OCI-LY7 (cell line): ENCODE data around the gene SSTR5. TPM values are rescaled to one million over a fixed set of nuclear protein-coding genes. Genes with fewer than 3 reads are reported as not detected.

ENCODE experiments used
- BruUV-seq: library from RNA; stranded (reverse); fragments of 400-500 nt; replicated peaks from 2 replicates; lab custom pipeline; 2021; lab: Mats Ljungman, UMichigan
- CTCF ChIA-PET: fragments of 300-600 bp; sonication (Branson Sonifier 250); formaldehyde crosslinking; loops from one replicate; lab custom pipeline; 2022; ENCODE audit warnings: antibody characterized with exemption; ENCODE audit not compliant: unreplicated experiment; lab: Charles Lee
- POLR2A ChIA-PET: fragments of 300-600 bp; sonication (Branson Sonifier 250); formaldehyde crosslinking; loops from one replicate; lab custom pipeline; 2022; ENCODE audit warnings: antibody characterized with exemption; lab: Charles Lee
- DNase-seq: peaks from one replicate; pipeline ENCODE4 v3.0.0-alpha.2; 2015; ENCODE audit warnings: low spot score
- H2AFZ ChIP-seq: fragments of 200-600 bp; sonication (generic), shearing (Covaris generic); 2 replicates; pipeline ENCODE4 v1.6.1; 2014; ENCODE audit warnings: mild to moderate bottlenecking, antibody characterized with exemption, low read length, moderate library complexity
- H3K27ac ChIP-seq: fragments of 200-600 bp; sonication (generic); 2 replicates; pipeline ENCODE4 v1.5.1; 2014; ENCODE audit warnings: mixed run types, low read depth, mild to moderate bottlenecking, moderate library complexity, low read length, inconsistent platforms; ENCODE audit not compliant: poor library complexity, severe bottlenecking
- H3K36me3 ChIP-seq: fragments of 200-600 bp; sonication (generic); 2 replicates; pipeline ENCODE4 v1.6.1; 2014; ENCODE audit warnings: mild to moderate bottlenecking, antibody characterized with exemption, low read length, moderate library complexity, mixed read lengths; ENCODE audit not compliant: insufficient read depth
- H3K4me1 ChIP-seq: fragments of 200-600 bp; sonication (generic); 2 replicates; pipeline ENCODE4 v1.5.1; 2014; ENCODE audit warnings: mild to moderate bottlenecking, low read length; ENCODE audit not compliant: insufficient read depth, poor library complexity, severe bottlenecking
- H3K4me2 ChIP-seq: fragments of 200-600 bp; sonication (generic); 2 replicates; pipeline ENCODE4 v1.6.1; 2014; ENCODE audit warnings: mild to moderate bottlenecking, low read length
- H3K4me3 ChIP-seq: fragments of 200-600 bp; sonication (generic); 2 replicates; pipeline ENCODE4 v1.5.1; 2014; ENCODE audit warnings: mild to moderate bottlenecking, low read depth, low read length; ENCODE audit not compliant: poor library complexity, severe bottlenecking
- H3K79me2 ChIP-seq: fragments of 200-600 bp; sonication (generic); 2 replicates; pipeline ENCODE4 v1.6.1; 2016; ENCODE audit warnings: low read depth, mild to moderate bottlenecking, low read length, moderate library complexity, mixed read lengths; ENCODE audit not compliant: insufficient read depth
- H3K9me2 ChIP-seq: fragments of 200-600 bp; sonication (generic); 2 replicates; pipeline ENCODE4 v1.6.1; 2016; ENCODE audit warnings: mild to moderate bottlenecking, low read length, mixed read lengths; ENCODE audit not compliant: insufficient read depth
- H3K9me3 ChIP-seq: fragments of 200-600 bp; sonication (generic); 2 replicates; pipeline ENCODE4 v1.6.1; 2014; ENCODE audit warnings: mild to moderate bottlenecking, mixed run types, low read length, mixed read lengths
- H4K20me1 ChIP-seq: fragments of 200-600 bp; sonication (generic); 2 replicates; pipeline ENCODE4 v1.6.1; 2014; ENCODE audit warnings: mild to moderate bottlenecking, antibody characterized with exemption, low read length, moderate library complexity, mixed read lengths; ENCODE audit not compliant: insufficient read depth
- EZH2phosphoT487 ChIP-seq: fragments of 200-600 bp; sonication (generic); IDR thresholded peaks from 2 replicates; pipeline ENCODE4 v1.6.1; 2018; ENCODE audit warnings: low read depth, borderline replicate concordance, mild to moderate bottlenecking, mixed run types, antibody characterized with exemption, low read length, moderate library complexity, mixed read lengths
- intact Hi-C: fragments of 100-400 bp; cut with micrococcal nuclease; formaldehyde crosslinking; loops from one replicate; pipeline ENCODE4 v1.10.0; 2022; ENCODE audit not compliant: unreplicated experiment
- total RNA-seq, 2 experiments: library from RNA; depleted of rRNA in 1 of 2; stranded (reverse); fragments of >200 nt in 1 of 2; shearing (Covaris generic) in 1 of 2; gene quantifications; 2 replicates each; pipeline ENCODE4 v1.2.3, GENCODE V29; 2014 to 2022
- TF ChIP-seq, protein P1 (sequence below): fragments of 200-600 bp; sonication (generic); conservative IDR thresholded peaks from 2 replicates; pipeline ENCODE4 v1.5.1; 2014; ENCODE audit warnings: mild to moderate bottlenecking, antibody characterized with exemption, low read length, moderate library complexity, mixed read lengths

SSTR5 gene
- total RNA-seq, 2 experiments from 2014 or later = not detected

DNA sequence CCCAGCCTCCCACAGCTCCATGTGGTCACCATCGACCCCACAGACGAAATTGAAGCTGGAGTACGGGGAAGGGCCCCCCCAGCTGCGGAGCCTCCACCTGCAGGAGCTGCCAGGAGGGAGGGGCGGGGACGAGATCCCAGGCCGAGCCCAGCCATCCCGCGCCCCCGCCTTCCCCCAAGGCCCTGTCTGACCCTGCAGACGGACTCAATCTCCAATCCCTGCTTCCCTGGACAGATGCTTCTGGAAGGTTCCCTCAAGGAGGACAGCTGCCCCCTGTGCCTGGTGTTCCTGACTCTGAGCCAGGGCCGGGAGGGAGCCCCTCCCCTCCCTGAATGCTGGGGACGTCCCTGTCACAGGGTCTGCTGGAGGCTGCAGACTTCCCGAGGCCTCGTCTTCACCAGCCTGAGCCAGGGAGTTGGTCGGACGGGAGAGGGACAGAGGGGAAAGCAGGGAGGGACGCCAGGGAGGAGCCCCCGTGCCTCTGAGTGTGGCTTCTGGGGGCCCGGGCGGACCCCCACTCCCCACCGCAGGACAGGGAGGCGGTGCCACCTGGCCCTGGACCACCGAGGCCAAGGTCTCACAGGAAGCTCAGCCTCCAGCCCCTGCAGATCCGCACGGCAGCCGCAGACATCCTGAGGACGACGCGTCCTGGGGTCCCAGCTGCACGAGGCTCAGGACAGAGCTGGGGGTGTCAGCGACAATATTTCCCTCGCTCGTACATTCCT lies 44.8 kb downstream of the SSTR5 start:
- no peak for DNase-seq
- CTCF ChIA-PET = no interaction called here
- BruUV-seq = no TSS peak

GRCh38 chr16:1117926-1118325 lies 45.4 kb downstream of the SSTR5 start:
- Histone ChIP-seq H4K20me1 (no peaks in the 10 kb centered on the region), H3K4me2 (no peak overlapping the region), H2AFZ (no peak overlapping the region), H3K9me3 (no peaks in the 10 kb centered on the region), H3K4me3 (no peak overlapping the region), H3K9me2 (no peaks in the 10 kb centered on the region), H3K4me1 (peaks cover 15% of the 10 kb centered on the region), H3K79me2 (no peaks in the 10 kb centered on the region), H3K36me3 (no peaks in the 10 kb centered on the region), H3K27ac (no peak overlapping the region)
- ChIA-PET POLR2A (no interaction called here), CTCF (no interaction called here)
- no TSS peak for BruUV-seq
- TF ChIP-seq EZH2phosphoT487 = no peak
- TF ChIP-seq, protein P1, sequence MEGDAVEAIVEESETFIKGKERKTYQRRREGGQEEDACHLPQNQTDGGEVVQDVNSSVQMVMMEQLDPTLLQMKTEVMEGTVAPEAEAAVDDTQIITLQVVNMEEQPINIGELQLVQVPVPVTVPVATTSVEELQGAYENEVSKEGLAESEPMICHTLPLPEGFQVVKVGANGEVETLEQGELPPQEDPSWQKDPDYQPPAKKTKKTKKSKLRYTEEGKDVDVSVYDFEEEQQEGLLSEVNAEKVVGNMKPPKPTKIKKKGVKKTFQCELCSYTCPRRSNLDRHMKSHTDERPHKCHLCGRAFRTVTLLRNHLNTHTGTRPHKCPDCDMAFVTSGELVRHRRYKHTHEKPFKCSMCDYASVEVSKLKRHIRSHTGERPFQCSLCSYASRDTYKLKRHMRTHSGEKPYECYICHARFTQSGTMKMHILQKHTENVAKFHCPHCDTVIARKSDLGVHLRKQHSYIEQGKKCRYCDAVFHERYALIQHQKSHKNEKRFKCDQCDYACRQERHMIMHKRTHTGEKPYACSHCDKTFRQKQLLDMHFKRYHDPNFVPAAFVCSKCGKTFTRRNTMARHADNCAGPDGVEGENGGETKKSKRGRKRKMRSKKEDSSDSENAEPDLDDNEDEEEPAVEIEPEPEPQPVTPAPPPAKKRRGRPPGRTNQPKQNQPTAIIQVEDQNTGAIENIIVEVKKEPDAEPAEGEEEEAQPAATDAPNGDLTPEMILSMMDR = no peak
- intact Hi-C loops = no loop called here
- DNase-seq = no peak

More for the DNA sequence above, 44.8 kb downstream of the SSTR5 start:
- no peaks in the 10 kb centered on the region for H3K36me3 ChIP-seq
- no peaks in the 10 kb centered on the region for H3K79me2 ChIP-seq
- TF ChIP-seq EZH2phosphoT487 = no peak
- TF ChIP-seq, protein P1 = no peak
- intact Hi-C loops = no loop called here
- H3K4me3 ChIP-seq = no peak overlapping the region
- no peak overlapping the region for H3K4me2 ChIP-seq
- H3K9me3 ChIP-seq = no peaks in the 10 kb centered on the region
- POLR2A ChIA-PET = no interaction called here
- H3K9me2 ChIP-seq = no peaks in the 10 kb centered on the region
- H3K4me1 ChIP-seq = peaks cover 15% of the 10 kb centered on the region
- H4K20me1 ChIP-seq = no peaks in the 10 kb centered on the region
- no peak overlapping the region for H2AFZ ChIP-seq
- H3K27ac ChIP-seq = no peak overlapping the region

GRCh38 chr16:1119129-1119528 lies 46.6 kb downstream of the SSTR5 start:
- Histone ChIP-seq H4K20me1 (no peaks in the 10 kb centered on the region), H3K4me1 (peaks cover 15% of the 10 kb centered on the region), H3K4me3 (no peak overlapping the region), H3K79me2 (no peaks in the 10 kb centered on the region), H3K27ac (no peak overlapping the region), H3K36me3 (no peaks in the 10 kb centered on the region), H3K9me2 (no peaks in the 10 kb centered on the region), H2AFZ (no peak overlapping the region), H3K9me3 (no peaks in the 10 kb centered on the region), H3K4me2 (no peak overlapping the region)
- ChIA-PET CTCF (no interaction called here), POLR2A (no interaction called here)
- intact Hi-C loops = no loop called here
- no peak for DNase-seq
- TF ChIP-seq, protein P1 = no peak
- TF ChIP-seq EZH2phosphoT487 = no peak
- no TSS peak for BruUV-seq
